Measurements from ENCODE around the gene FRMD4B. TPM values are rescaled to one million over a fixed set of nuclear protein-coding genes. Genes with fewer than 3 reads are reported as not detected.

FRMD4B gene
- total RNA-seq, 2 donors from 2014 or later: 57.5 to 86.1 TPM

GRCh38 chr3:69186575-69187093 is 199.3 kb downstream of the FRMD4B start:
- Histone ChIP-seq H3K4me1 (ENCODE audit: control insufficient read depth in 1 of 2, low read depth in 2 of 2) (peaks cover 0 to 14% of the 10 kb centered on the region in 2 donors), H3K9me3 (no peaks in the 10 kb centered on the region), H3K36me3 (peaks cover 5% of the 10 kb centered on the region), H3K4me3 (no peak overlapping the region), H3K27me3 (replicated peaks; ENCODE audit: insufficient read depth) (no peaks in the 10 kb centered on the region), H3K27ac (no peak overlapping the region)
- DNase-seq (ENCODE audit: low spot score) (no peak), ATAC-seq (ENCODE audit: insufficient number of reproducible peaks, low FRiP score, low read depth) (no peak)
- no peak for TF ChIP-seq CTCF (IDR thresholded peaks at IDR 0.05)

GRCh38 chr3:69182588-69183316 is 203.1 kb downstream of the FRMD4B start:
- no peak overlapping the region for H3K27ac ChIP-seq

GRCh38 chr3:69181592-69182211 is 204.2 kb downstream of the FRMD4B start:
- DNase-seq (ENCODE audit: low spot score) (no peak), ATAC-seq (ENCODE audit: insufficient number of reproducible peaks, low FRiP score, low read depth) (no peak)
- H3K36me3 ChIP-seq: peaks cover 14% of the 10 kb centered on the region
- H3K27ac ChIP-seq: no peak overlapping the region
- peaks cover 7 to 9% of the 10 kb centered on the region in 2 donors for H3K4me1 ChIP-seq (ENCODE audit: control insufficient read depth in 1 of 2, low read depth in 2 of 2)
- H3K27me3 ChIP-seq (replicated peaks; ENCODE audit: insufficient read depth): no peaks in the 10 kb centered on the region
- no peak overlapping the region for H3K4me3 ChIP-seq
- H3K9me3 ChIP-seq: no peaks in the 10 kb centered on the region
- TF ChIP-seq CTCF (IDR thresholded peaks at IDR 0.05): no peak

More at GRCh38 chr3:69182588-69183316, 203.1 kb downstream of the FRMD4B start:
- no peak for TF ChIP-seq CTCF (IDR thresholded peaks at IDR 0.05)
- DNase-seq (ENCODE audit: low spot score): no peak
- Histone ChIP-seq H3K9me3 (no peaks in the 10 kb centered on the region), H3K4me3 (no peak overlapping the region), H3K4me1 (ENCODE audit: control insufficient read depth in 1 of 2, low read depth in 2 of 2) (peaks cover 7 to 12% of the 10 kb centered on the region in 2 donors), H3K27me3 (replicated peaks; ENCODE audit: insufficient read depth) (no peaks in the 10 kb centered on the region), H3K36me3 (peaks cover 12% of the 10 kb centered on the region)
- no peak for ATAC-seq (ENCODE audit: insufficient number of reproducible peaks, low FRiP score, low read depth)

GRCh38 chr3:69180869-69181591 is 204.9 kb downstream of the FRMD4B start:
- TF ChIP-seq CTCF (IDR thresholded peaks at IDR 0.05): no peak
- no peak for ATAC-seq (ENCODE audit: insufficient number of reproducible peaks, low FRiP score, low read depth)
- H3K4me3 ChIP-seq: no peak overlapping the region
- no peak overlapping the region for H3K27ac ChIP-seq
- H3K27me3 ChIP-seq (replicated peaks; ENCODE audit: insufficient read depth): no peaks in the 10 kb centered on the region
- H3K4me1 ChIP-seq (ENCODE audit: control insufficient read depth in 1 of 2, low read depth in 2 of 2): peaks cover 12 to 15% of the 10 kb centered on the region in 2 donors
- no peak for DNase-seq (ENCODE audit: low spot score)
- peaks cover 11% of the 10 kb centered on the region for H3K36me3 ChIP-seq
- H3K9me3 ChIP-seq: no peaks in the 10 kb centered on the region
